HTERT RPE-1 (cell line): ENCODE data around the gene SERPINA5.
"Not testable (repeated sequence)": the region's sequence is repeated elsewhere in the genome, so short reads cannot be mapped to it uniquely, and the experiment has no call there.

Experiments used
- in situ Hi-C: fragments of 300-500 bp; cut with MboI; formaldehyde crosslinking; loops from 4 replicates; pipeline ENCODE4 v1.14.3; 2020; ENCODE audit warnings: low sequenced_read_pairs

SERPINA5 gene

GRCh38 chr14:94598816-94599655, 17.8 kb downstream of the SERPINA5 start:
- in situ Hi-C loops = no loop called here

- in situ Hi-C loops = no loop called here
Observed at GRCh38 chr14:94599656-94600004, 18.4 kb downstream of the SERPINA5 start.

GRCh38 chr14:94600148-94600545, 18.9 kb downstream of the SERPINA5 start:
- in situ Hi-C loops = no loop called here

DNA sequence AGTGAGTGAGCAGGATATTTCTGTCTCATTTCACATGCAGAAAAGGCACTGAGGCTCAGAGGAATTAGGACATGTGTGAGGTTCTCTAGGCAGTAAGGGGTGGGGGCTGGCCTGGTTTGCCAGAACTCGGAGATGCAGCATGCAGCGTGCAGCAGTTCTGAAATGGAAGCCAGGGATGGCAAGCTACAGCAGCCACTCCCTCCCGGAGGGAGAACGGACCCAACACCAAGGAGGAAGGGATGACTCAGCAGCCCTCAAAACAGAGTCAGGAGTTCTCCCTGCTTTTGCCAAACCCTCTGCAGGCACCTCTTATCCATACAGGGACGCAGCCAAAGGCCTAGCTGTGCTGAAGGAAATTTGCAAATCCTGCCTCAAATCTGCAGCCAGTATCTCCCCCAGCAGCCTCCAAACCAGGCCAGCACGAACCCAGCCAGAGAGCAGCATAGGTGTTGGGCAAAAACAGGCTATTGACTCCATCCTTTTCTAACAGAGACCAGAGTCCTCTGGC, 20.7 kb downstream of the SERPINA5 start:
- in situ Hi-C loops = no loop called here

DNA sequence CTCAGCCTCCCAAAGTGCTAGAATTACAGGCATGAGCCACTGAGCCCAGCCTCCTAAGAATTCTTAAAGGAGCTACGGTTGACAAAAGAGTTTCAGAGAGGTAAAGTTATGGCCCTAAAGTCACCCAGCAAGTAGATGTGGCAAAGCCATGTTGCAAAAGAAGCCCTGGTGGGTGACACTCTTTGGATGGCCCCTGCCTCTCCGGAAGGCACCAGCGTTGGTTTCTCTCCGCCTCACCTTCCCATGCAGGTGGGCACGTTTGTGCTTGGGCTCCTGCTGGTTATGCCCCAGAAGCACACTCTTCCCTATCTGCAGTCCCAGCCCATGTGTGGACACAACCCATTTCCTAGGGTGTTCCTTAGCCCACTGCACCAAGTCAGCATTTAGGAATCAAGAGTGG, 21.5 kb downstream of the SERPINA5 start:
- in situ Hi-C loops = no loop called here

DNA sequence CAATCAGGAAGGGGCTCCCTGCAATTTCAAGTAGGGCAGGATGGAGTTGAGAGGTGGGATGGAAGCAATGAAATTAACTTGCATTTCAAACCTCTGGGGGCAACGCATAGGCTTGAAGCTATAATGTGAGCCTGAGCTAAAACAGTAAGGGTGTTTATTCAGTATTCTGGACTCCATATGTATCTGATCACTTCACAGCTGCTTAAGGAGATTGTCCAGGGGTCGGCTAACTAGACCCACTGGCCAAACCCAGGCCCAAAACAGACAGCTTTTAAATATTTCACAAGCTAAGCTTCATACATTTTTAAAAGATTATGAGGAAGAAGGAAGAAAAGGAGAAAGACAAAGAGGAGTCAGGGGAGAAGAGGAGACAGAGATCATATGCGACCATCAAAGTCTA, 24.1 kb downstream of the SERPINA5 start:
- in situ Hi-C loops = no loop called here

- in situ Hi-C loops = not testable (repeated sequence)
Observed at GRCh38 chr14:94608966-94609365, 27.7 kb downstream of the SERPINA5 start.

DNA sequence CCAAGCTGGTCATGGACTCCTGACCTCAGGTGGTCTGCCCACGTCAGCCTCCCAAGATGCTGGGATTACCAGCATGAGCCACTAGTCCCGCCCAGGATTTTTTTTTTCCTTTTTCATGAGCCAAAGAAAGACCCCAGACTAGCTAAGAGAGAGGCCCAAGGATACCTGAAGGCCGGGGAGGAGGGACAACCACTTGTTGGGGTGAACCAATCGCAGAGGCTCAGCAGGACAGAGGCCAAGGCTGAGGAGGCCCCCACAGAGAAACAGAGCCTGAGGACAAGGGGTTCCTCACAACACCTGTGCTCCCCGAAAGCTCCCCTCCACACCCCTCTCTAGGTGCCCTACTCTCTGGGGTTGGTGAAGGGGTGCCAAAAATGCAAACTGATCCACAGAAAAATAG, 30.0 kb downstream of the SERPINA5 start:
- in situ Hi-C loops = no loop called here

- in situ Hi-C loops = no loop called here
Observed at GRCh38 chr14:94612174-94612573, 30.9 kb downstream of the SERPINA5 start, which contains the start of gene SERPINA3. SERPINA3 (plus strand) TSS chr14:94612391; CDS start chr14:94614442, 2,051 bp downstream.

DNA sequence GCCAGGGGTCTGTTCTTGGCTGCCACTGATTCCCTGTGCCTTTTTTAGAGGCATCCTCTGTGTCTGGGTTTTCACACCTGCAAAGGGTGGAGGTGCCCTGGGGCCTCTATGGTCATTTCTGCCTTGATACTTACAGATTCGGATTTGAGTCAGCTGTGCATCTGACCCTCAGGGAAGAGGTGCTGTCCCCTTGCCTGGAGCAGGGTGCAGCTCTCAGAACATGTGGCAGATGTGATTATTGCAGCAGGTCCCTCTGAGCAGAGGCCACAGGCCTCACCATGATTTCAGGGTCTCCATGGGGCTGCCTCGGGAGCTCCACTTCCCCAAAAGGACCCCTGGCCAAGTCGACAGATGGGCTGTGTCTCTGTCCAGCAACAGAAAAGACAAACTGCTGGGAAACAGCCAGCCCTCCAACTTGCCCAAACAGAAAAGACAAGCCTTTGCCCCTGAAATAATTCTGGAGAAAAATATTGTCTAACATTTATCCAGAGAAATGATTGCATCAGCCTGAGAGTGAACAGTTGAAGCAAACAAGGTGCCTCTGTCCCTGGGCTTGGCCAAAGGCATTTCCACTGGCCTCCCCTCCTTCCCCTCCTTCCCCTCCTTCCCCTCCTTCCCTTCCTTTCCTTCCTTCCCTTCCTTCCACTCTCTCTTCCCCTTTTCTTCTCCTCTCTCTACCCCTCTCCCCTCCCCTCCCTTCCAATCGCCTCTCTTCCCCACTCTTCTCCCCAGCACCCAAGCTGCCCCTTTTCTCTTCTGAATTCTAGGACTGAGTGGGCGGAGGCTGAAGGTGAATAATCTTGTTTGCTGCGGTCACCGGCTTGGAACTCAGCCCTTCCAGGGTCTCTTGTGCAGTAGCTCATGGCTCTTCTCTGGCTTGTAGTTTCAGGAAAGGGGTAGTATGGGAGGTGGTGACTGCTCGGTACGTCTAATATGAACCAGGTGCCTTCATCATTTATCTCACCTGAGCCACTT, 31.6 kb downstream of the SERPINA5 start:
- in situ Hi-C loops = no loop called here

GRCh38 chr14:94613720-94614644, 32.8 kb downstream of the SERPINA5 start:
- in situ Hi-C loops = no loop called here

- in situ Hi-C loops = no loop called here
Observed at GRCh38 chr14:94614802-94615201, 33.6 kb downstream of the SERPINA5 start.

DNA sequence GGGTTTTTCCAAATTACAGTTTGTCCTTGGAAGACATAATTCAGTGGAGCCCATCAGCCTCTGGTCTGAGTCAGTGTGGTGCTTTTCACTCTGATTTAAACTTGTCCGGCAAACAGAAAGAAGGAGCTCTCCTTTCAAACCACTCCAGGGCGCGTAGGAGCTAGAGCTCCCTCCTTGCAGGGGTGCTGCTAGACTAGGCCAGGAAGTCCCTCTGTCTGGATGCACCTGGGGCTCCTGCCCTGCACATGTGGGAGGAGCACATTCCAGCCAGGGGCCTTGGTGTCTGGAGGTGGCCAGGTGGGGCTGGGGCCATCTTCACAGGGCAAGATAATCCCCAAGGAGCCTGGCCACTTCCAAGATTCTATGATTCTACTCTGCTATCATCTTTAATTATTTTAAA, 34.0 kb downstream of the SERPINA5 start:
- in situ Hi-C loops = no loop called here

DNA sequence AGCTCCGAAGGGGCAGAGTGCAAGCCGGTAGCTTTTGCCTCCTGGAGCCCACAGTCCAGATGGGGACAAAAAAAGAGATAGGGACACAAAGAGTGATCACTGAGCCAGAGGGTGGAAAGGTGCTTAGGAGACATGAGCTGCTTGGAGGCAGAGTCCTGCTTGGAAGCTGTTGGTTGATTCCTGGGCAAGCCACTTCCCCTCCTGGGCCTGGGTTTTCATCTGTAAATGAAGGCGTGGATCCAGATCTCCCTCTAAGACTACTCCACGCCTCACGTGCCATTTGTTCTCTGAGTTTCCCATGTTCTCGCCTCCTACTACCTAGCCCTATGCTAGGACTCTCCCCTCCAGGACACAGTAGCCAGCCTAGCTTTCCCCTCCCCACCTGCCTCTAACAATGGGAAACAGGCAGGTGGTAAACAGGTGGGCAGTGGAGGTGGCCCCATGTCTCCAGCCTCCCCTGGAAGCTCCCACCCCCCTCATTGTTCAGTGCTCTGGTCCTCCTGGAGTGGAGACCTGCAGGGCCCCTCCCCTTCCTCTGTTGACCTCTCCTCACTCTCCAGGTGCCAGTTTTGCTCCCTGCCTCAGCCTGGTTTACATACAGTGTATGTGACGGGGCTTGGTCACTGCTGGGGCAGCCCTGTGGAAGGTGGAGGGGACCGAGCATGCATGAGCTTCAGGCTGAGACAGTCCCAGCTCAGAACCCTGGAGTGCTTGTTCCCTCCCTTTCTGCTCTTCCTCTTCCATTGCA, 34.8 kb downstream of the SERPINA5 start:
- in situ Hi-C loops = no loop called here

DNA sequence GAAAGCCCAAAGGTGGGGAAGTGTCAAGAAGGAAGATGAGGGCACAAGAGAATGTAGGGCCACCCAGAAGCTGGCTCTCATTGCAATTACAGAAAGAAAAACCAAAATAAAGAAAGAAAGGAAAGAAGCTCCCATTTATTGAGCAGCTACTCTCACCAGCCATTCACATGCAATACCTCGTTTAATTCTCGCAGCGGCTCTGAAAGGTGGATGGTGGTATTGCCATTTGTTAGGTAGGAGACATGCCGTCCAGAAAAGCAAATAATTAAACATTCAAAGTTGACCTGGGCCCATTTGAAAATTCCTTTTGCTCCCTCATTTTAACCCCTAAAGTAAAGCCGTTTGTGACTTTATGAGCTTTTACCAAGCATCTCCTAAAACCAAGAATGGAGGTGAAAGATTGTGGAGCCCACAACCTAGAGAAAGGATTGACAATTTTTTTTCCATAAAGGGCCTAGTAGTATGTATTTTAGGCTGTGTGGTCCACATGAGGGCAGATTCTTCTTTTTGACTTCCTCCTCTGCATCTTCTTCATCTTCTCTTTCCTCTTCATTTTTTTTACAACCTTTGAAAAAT, 36.2 kb downstream of the SERPINA5 start:
- in situ Hi-C loops = no loop called here

- in situ Hi-C loops = no loop called here
Observed at GRCh38 chr14:94617988-94618822, 37.0 kb downstream of the SERPINA5 start.

GRCh38 chr14:94619297-94619696, 38.1 kb downstream of the SERPINA5 start:
- in situ Hi-C loops = no loop called here

GRCh38 chr14:94620597-94620996, 39.4 kb downstream of the SERPINA5 start:
- in situ Hi-C loops = no loop called here
